WI38 (cell line): ENCODE data around the gene ITPR1.

Experiments
- H3K4me3 ChIP-seq: 2 replicates; pipeline ENCODE4 v1.5.1; 2011; ENCODE audit warnings: low read depth, mild to moderate bottlenecking, control low read depth, low read length
- TF ChIP-seq, protein P1 (sequence below): IDR thresholded peaks from 2 replicates; pipeline ENCODE4 v1.5.1; 2012; ENCODE audit warnings: low read depth, mild to moderate bottlenecking, control low read depth, low read length

ITPR1 gene

DNA sequence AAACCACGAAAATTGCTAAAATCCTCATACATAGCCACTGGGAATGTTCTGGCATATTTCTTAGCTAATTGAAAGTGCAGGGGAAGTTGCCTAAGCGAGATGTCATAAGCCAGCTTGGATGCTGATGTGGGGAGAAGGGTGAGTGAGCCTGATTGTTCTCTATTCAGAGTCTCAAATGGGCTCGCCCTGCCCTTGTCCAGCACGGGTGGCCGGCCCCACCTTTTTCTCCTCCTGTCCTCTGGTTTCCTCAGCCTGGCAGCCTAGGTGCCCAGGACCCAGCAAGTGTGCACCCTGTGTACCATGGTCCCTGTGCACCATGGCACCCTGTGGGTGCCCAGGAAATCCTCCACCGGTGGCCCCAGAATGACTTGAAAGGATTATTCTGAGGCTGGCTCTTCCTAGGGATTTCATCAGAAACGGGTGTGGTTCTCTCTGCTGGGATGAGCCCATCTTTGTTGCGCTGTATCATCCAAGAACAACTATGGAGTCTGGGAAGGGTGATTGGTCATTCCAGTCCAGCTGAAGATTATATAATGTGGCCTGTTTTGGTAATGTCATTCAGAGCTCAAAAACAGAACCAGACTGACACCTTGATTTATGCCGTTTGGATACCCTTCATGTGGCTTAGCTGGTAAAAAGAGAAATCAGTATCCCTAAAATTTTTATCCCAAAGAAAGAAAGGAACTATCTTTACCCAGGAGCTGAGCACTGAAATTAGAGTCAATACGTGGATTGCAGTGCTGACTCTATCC lies 335.3 kb downstream of the ITPR1 start:
- no peak overlapping the region for H3K4me3 ChIP-seq
- TF ChIP-seq, protein P1, sequence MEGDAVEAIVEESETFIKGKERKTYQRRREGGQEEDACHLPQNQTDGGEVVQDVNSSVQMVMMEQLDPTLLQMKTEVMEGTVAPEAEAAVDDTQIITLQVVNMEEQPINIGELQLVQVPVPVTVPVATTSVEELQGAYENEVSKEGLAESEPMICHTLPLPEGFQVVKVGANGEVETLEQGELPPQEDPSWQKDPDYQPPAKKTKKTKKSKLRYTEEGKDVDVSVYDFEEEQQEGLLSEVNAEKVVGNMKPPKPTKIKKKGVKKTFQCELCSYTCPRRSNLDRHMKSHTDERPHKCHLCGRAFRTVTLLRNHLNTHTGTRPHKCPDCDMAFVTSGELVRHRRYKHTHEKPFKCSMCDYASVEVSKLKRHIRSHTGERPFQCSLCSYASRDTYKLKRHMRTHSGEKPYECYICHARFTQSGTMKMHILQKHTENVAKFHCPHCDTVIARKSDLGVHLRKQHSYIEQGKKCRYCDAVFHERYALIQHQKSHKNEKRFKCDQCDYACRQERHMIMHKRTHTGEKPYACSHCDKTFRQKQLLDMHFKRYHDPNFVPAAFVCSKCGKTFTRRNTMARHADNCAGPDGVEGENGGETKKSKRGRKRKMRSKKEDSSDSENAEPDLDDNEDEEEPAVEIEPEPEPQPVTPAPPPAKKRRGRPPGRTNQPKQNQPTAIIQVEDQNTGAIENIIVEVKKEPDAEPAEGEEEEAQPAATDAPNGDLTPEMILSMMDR = no peak

DNA sequence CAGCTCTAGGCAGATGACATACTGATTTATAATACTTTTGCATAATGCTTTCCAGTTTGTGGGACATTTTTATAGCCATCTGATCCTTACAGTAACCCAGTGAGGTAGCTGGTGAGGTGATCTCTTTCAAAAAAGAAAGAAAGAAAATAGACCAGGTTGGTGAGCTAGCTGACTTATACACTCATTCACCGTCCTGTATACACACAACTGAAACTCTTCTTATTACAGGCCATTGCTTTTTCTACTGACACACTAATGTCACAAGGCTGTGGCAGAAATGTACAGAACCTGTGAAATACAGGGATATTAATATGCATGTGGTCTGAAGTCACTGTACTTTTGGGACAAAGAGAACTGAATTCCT lies 335.9 kb downstream of the ITPR1 start:
- no peak overlapping the region for H3K4me3 ChIP-seq
- TF ChIP-seq, protein P1 = no peak

DNA sequence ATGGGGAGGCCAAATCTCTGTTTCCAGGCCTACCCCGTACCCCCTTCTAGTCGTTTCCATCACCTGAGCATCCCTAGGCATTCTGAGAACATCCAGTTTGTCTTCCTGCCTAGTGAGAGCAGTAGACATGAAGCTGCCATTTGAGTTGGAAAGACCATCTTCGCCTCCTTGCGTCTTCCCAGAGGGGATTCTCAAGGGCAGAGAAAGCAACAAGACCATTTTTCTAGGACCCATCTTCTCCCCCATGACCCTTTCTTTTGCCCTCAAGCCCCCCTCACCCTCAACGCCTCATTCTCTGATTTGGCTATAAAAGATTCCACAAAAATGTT lies 337.4 kb downstream of the ITPR1 start:
- no peak overlapping the region; the same call in 1 of the 2 replicates for H3K4me3 ChIP-seq
- TF ChIP-seq, protein P1 = no peak

DNA sequence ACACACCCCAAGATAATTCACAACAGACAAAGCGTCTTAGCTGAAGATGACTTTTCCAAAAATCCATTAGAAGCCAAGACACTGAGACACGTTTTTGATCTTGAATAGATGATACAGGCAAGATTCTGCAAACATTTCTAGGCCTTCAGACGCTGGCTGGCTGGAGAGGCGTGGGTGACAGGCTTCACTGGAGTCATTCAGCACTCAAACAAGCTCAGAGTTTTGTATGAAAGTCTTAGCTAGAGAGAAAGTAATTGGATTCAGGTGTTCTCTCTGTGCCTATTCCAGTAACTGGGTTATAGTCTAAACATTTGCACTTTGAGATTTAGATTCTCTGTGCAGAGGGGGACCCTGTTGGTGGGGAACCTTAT lies 338.4 kb downstream of the ITPR1 start:
- TF ChIP-seq, protein P1 = no peak
- H3K4me3 ChIP-seq = 0 out of 2 replicates have a peak overlapping the region, but pooled peaks have one; percentile 14

DNA sequence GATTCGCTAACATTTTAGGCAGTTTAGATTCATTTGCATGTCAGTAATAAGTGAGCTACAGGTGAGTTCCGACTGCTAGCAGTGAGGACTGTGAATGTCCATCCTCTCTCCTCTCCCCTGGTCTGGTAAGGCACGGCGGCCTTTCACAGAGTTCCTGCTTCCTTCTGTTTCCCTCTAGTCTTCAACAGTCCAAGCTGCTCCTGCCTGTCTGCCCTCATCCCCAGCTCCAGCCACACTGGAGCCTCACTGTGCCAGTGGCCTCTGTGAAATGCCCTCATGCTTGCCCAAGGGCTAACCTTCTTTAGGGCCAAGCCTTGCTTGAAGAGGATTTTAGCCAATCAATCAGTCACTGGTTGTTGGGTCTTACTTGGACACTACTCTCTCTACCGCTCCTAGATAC lies 340.3 kb downstream of the ITPR1 start:
- H3K4me3 ChIP-seq = no peak overlapping the region
- TF ChIP-seq, protein P1 = no peak

DNA sequence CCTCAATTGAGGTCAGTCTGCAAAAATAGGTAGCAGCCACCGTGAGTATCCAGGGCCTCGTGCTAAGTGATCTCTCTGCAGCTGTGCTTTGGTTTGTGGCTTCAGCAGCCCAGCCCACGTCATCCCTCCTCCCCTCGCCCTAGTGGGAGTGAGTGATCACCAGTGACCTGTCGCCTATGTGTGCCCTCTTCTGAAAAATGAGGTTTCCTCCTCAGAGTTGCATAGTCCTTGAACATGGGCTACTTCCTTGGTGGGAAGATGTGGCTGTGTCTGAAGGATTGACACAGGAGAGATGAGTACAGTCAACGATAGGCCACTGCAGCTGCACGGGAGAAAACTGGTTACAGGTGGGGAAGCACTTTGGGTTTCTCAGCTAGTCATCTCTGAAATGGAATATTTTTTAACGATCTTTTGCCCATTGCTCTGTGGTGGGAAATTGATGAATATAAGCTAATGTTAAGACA lies 341.3 kb downstream of the ITPR1 start:
- no peak overlapping the region for H3K4me3 ChIP-seq
- TF ChIP-seq, protein P1 = no peak

DNA sequence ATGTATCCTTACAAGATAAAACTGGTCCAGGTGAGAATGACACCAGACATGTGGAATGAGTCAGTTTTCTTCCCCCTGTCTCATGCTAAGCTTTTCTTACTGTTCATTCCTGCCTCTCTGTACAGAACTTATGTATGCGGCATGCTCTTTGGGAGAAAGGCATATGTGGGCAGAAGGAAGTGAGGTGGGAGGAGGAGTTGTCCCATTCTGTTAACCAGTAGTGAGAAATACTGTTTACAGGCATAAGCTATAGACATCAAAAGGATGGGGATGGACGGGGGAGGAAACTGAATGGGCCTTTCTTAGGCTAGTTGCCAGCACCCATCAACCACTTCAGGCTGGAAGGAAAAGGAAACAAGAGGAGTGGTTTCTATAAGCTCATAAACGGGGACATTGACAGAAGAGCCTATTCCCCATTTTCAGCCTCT lies 342.5 kb downstream of the ITPR1 start:
- H3K4me3 ChIP-seq = no peak overlapping the region
- TF ChIP-seq, protein P1 = no peak
